Measurements from ENCODE around the gene UNC5B. TPM values are rescaled to one million over a fixed set of nuclear protein-coding genes. Genes with fewer than 3 reads are reported as not detected.
"Not testable (repeated sequence)": the region's sequence is repeated elsewhere in the genome, so short reads cannot be mapped to it uniquely, and the experiment has no call there.

UNC5B gene
- total and polyA plus RNA-seq, 4 donors: 2.9 to 13.0 (median 8.5) TPM

DNA sequence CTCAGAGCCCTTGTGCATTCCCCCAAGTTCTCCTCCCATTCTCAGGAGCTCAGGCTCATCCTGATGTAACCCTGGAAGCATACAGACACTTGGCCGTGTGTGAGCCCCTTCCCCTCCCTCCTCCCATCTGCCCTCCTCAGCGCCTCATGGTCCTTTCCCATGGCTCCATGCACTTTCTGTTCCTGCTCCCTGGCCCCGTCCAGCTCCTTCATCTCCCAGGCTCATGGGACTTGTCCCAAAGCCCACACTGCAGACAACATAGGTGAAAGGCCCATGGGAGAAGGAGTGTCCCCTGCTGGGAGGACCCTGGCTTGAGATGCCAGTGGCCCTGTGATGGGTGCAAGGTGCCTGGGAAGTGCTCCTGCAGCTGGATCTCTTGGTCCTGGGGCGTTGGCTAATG, 82.5 kb downstream of the UNC5B start:
- H3K36me3 ChIP-seq (ENCODE audit: control insufficient read depth in 1 of 2, insufficient read depth in 2 of 2, low read length in 1 of 2): no peaks in the 10 kb centered on the region
- H3K4me1 ChIP-seq (ENCODE audit: control insufficient read depth in 1 of 2, insufficient read depth in 2 of 2, low read length in 2 of 2): no peaks in the 10 kb centered on the region
- WGBS, 2 donors: 88 to 91% methylated on average over 3 to 4 of the region's 4 CpGs
- no peak for DNase-seq
- H3K9me3 ChIP-seq (ENCODE audit: control insufficient read depth, low read length): no peaks in the 10 kb centered on the region
- intact Hi-C loops (cut with DNase I): no loop called here
- no peak overlapping the region for H3K27ac ChIP-seq (ENCODE audit: low read depth in 1 of 2, low read length in 2 of 2)
- H3K4me3 ChIP-seq (ENCODE audit: low read length in 2 of 2): no peak overlapping the region
- H3K27me3 ChIP-seq (ENCODE audit: control insufficient read depth in 1 of 2, insufficient read depth in 2 of 2, low read length in 1 of 2): no peaks in the 10 kb centered on the region
- no peak for ATAC-seq (ENCODE audit: low FRiP score)

DNA sequence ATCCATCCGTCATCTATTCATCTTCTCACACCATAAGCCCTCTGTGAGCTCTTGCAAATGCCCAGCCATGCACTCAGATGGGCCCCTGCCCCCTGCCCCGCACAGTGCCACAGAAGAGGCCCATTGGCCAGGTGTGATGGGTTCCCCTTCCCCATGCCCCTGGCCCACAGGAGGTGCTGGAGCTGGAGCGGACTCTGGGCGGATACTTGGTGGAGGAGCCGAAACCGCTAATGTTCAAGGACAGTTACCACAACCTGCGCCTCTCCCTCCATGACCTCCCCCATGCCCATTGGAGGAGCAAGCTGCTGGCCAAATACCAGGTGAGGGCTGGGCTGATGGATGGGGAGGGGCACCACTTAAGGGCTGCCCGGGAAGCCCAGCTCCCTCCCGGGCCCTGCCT, 83.3 kb downstream of the UNC5B start:
- Histone ChIP-seq H3K27ac (ENCODE audit: low read depth in 1 of 2, low read length in 2 of 2) (no peak overlapping the region), H3K36me3 (ENCODE audit: control insufficient read depth in 1 of 2, insufficient read depth in 2 of 2, low read length in 1 of 2) (no peaks in the 10 kb centered on the region), H3K4me3 (ENCODE audit: low read length in 2 of 2) (no peak overlapping the region), H3K27me3 (ENCODE audit: control insufficient read depth in 1 of 2, insufficient read depth in 2 of 2, low read length in 1 of 2) (no peaks in the 10 kb centered on the region), H3K9me3 (ENCODE audit: control insufficient read depth, low read length) (no peaks in the 10 kb centered on the region), H3K4me1 (ENCODE audit: control insufficient read depth in 1 of 2, insufficient read depth in 2 of 2, low read length in 2 of 2) (no peaks in the 10 kb centered on the region)
- ATAC-seq (ENCODE audit: low FRiP score): no peak
- intact Hi-C loops (cut with DNase I): no loop called here
- 95 to 98% methylated on average over 7 to 9 of the region's 9 CpGs for WGBS, 2 donors
- no peak for DNase-seq

DNA sequence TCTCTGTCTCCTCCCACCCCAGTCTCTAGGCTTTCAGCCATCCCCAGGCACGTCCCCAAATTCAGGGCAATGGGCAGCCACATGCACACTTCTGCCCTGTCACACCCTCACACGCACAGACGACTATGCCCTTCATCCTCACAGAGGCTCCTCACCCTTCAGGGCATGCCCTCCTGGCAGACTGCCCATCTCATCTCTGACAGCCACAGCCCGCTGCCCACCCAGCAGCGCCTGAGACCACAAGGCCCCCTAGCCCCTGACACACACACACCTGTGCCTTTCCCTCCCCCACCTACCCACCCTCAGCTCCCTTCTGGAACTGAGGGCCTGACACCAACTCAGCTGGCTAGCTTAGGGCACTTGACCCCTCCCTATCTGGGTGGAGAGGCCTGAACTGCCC, 83.7 kb downstream of the UNC5B start:
- no peak for DNase-seq
- H3K4me1 ChIP-seq (ENCODE audit: control insufficient read depth in 1 of 2, insufficient read depth in 2 of 2, low read length in 2 of 2): no peaks in the 10 kb centered on the region
- H3K36me3 ChIP-seq (ENCODE audit: control insufficient read depth in 1 of 2, insufficient read depth in 2 of 2, low read length in 1 of 2): no peaks in the 10 kb centered on the region

DNA sequence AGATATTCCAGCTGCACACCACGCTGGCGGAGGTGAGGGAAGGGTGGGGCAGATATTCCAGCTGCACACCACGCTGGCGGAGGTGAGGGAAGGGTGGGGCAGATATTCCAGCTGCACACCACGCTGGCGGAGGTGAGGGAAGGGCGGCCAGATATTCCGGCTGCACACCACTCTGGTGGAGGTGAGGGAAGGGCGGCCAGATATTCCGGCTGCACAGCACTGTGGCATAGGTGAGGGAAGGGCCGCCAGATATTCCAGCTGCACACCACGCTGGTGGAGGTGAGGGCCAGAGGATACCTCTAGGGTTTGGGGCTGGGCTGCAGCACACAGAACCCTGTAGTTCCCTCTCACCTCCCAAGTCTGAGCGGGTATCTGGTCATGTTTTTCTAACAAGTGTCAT, 84.4 kb downstream of the UNC5B start:
- DNase-seq; H3K9me3 ChIP-seq (ENCODE audit: control insufficient read depth, low read length); ATAC-seq (ENCODE audit: low FRiP score); H3K4me3 ChIP-seq (ENCODE audit: low read length in 2 of 2); H3K27ac ChIP-seq (ENCODE audit: low read depth in 1 of 2, low read length in 2 of 2); H3K27me3 ChIP-seq (ENCODE audit: control insufficient read depth in 1 of 2, insufficient read depth in 2 of 2, low read length in 1 of 2); H3K4me1 ChIP-seq (ENCODE audit: control insufficient read depth in 1 of 2, insufficient read depth in 2 of 2, low read length in 2 of 2); intact Hi-C loops (cut with DNase I); H3K36me3 ChIP-seq (ENCODE audit: control insufficient read depth in 1 of 2, insufficient read depth in 2 of 2, low read length in 1 of 2): not testable (repeated sequence)
- 93 to 96% methylated on average over 13 of the region's 13 CpGs for WGBS, 2 donors

More for the DNA sequence above, 83.7 kb downstream of the UNC5B start:
- Histone ChIP-seq H3K27me3 (ENCODE audit: control insufficient read depth in 1 of 2, insufficient read depth in 2 of 2, low read length in 1 of 2) (no peaks in the 10 kb centered on the region), H3K4me3 (ENCODE audit: low read length in 2 of 2) (no peak overlapping the region), H3K27ac (ENCODE audit: low read depth in 1 of 2, low read length in 2 of 2) (no peak overlapping the region), H3K9me3 (ENCODE audit: control insufficient read depth, low read length) (no peaks in the 10 kb centered on the region)
- ATAC-seq (ENCODE audit: low FRiP score): no peak
- WGBS, 2 donors: 69 to 81% methylated on average over 5 of the region's 5 CpGs
- intact Hi-C loops (cut with DNase I): no loop called here

GRCh38 chr10:71297343-71297742, 85.0 kb downstream of the UNC5B start:
- DNase-seq (no peak), ATAC-seq (ENCODE audit: low FRiP score) (no peak)
- Histone ChIP-seq H3K36me3 (ENCODE audit: control insufficient read depth in 1 of 2, insufficient read depth in 2 of 2, low read length in 1 of 2) (no peaks in the 10 kb centered on the region), H3K4me3 (ENCODE audit: low read length in 2 of 2) (no peak overlapping the region), H3K9me3 (ENCODE audit: control insufficient read depth, low read length) (no peaks in the 10 kb centered on the region), H3K4me1 (ENCODE audit: control insufficient read depth in 1 of 2, insufficient read depth in 2 of 2, low read length in 2 of 2) (no peaks in the 10 kb centered on the region), H3K27ac (ENCODE audit: low read depth in 1 of 2, low read length in 2 of 2) (no peak overlapping the region), H3K27me3 (ENCODE audit: control insufficient read depth in 1 of 2, insufficient read depth in 2 of 2, low read length in 1 of 2) (no peaks in the 10 kb centered on the region)
- 91 to 100% methylated on average over 3 of the region's 3 CpGs for WGBS, 2 donors
- intact Hi-C loops (cut with DNase I): no loop called here

GRCh38 chr10:71299071-71299785, 86.9 kb downstream of the UNC5B start:
- Histone ChIP-seq H3K9me3 (ENCODE audit: control insufficient read depth, low read length) (no peaks in the 10 kb centered on the region), H3K36me3 (ENCODE audit: control insufficient read depth in 1 of 2, insufficient read depth in 2 of 2, low read length in 1 of 2) (no peaks in the 10 kb centered on the region), H3K4me1 (ENCODE audit: control insufficient read depth in 1 of 2, insufficient read depth in 2 of 2, low read length in 2 of 2) (no peaks in the 10 kb centered on the region), H3K27ac (ENCODE audit: low read depth in 1 of 2, low read length in 2 of 2) (no peak overlapping the region), H3K27me3 (ENCODE audit: control insufficient read depth in 1 of 2, insufficient read depth in 2 of 2, low read length in 1 of 2) (no peaks in the 10 kb centered on the region), H3K4me3 (ENCODE audit: low read length in 2 of 2) (no peak overlapping the region)
- DNase-seq (no peak), ATAC-seq (ENCODE audit: low FRiP score) (no peak)
- intact Hi-C loops (cut with DNase I): no loop called here
- 88 to 89% methylated on average over 13 to 14 of the region's 14 CpGs for WGBS, 2 donors

DNA sequence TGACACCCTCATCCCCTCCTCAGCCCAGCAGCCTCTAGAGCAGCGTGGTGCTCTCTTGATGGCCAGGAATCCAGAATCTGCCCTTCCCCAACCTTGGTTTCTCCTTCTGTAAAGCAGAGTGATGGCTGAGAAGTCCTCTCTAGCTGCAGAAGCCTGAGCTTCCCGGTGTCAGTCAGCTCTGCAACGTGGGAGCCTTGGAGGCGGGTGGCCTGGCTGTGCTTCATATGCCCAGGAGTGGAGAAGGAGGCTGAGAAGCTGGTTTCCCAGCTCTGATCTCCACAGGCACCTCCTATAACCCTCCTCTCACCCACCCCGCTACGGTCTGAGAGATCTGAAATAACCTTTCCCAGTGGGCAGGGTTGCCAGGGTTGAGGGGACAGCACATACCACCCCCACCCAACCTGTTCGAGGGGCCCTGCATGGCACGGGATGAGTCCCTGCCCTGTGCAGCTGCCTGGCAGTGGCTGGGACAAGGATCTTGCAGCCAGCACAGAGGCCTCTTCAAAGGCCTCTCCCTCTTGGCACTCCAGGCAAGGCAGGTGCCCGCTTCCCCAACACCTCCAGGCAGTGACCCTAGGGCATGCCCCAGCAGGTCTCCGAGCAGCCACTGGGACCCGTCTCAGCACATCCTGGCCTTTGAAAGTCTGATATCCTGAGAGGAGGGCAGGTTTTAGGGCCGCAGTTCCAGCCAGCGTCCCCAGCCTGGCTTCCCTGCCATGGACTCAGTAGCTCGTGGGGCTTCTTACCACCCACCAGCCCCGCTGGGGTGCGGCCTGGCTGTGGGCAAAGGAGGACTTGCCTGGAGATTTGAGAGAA, 88.4 kb downstream of the UNC5B start:
- DNase-seq (no peak), ATAC-seq (ENCODE audit: low FRiP score) (no peak)
- Histone ChIP-seq H3K9me3 (ENCODE audit: control insufficient read depth, low read length) (no peaks in the 10 kb centered on the region), H3K27ac (ENCODE audit: low read depth in 1 of 2, low read length in 2 of 2) (no peak overlapping the region), H3K4me1 (ENCODE audit: control insufficient read depth in 1 of 2, insufficient read depth in 2 of 2, low read length in 2 of 2) (no peaks in the 10 kb centered on the region), H3K27me3 (ENCODE audit: control insufficient read depth in 1 of 2, insufficient read depth in 2 of 2, low read length in 1 of 2) (no peaks in the 10 kb centered on the region), H3K36me3 (ENCODE audit: control insufficient read depth in 1 of 2, insufficient read depth in 2 of 2, low read length in 1 of 2) (no peaks in the 10 kb centered on the region), H3K4me3 (ENCODE audit: low read length in 2 of 2) (no peak overlapping the region)
- intact Hi-C loops (cut with DNase I): no loop called here
- WGBS, 2 donors: 91% methylated on average over 16 of the region's 16 CpGs

DNA sequence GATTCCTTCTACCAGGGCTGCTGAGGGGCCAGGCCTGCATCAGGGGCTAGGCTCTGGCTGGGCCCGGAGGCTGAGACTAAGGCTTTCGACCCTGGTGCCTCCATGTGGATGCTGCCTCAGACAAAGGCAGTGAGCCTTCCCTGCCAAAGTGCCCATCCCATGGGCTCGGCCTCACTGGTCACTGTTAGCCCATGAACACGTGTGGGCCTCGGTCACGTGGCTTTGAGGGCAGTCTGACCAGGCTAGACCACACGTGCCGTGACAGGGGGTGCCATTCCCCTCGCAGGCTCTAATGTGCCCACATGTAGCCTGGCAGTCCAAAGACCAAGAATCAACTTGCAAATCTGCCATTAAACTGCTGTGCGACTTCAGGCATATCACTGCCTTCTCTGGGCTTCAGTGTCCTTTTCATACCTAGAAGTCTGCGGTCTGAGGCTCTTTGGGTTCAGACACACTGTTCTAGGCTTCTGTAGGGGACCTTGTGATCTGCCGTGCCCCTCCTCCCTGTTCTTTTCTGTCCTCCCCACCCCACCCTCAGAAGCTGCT, 89.1 kb downstream of the UNC5B start:
- no peaks in the 10 kb centered on the region for H3K27me3 ChIP-seq (ENCODE audit: control insufficient read depth in 1 of 2, insufficient read depth in 2 of 2, low read length in 1 of 2)
- ATAC-seq (ENCODE audit: low FRiP score): no peak
- intact Hi-C loops (cut with DNase I): no loop called here
- no peak overlapping the region for H3K27ac ChIP-seq (ENCODE audit: low read depth in 1 of 2, low read length in 2 of 2)
- H3K4me1 ChIP-seq (ENCODE audit: control insufficient read depth in 1 of 2, insufficient read depth in 2 of 2, low read length in 2 of 2): no peaks in the 10 kb centered on the region
- H3K9me3 ChIP-seq (ENCODE audit: control insufficient read depth, low read length): no peaks in the 10 kb centered on the region
- H3K36me3 ChIP-seq (ENCODE audit: control insufficient read depth in 1 of 2, insufficient read depth in 2 of 2, low read length in 1 of 2): no peaks in the 10 kb centered on the region
- H3K4me3 ChIP-seq (ENCODE audit: low read length in 2 of 2): no peak overlapping the region
- DNase-seq: no peak
- 91 to 92% methylated on average over 12 of the region's 12 CpGs for WGBS, 2 donors

- no peak overlapping the region for H3K27ac ChIP-seq (ENCODE audit: low read depth in 1 of 2, low read length in 2 of 2)
- WGBS, 2 donors: 70 to 79% methylated on average over 4 of the region's 4 CpGs
- intact Hi-C loops (cut with DNase I): no loop called here
Measured at GRCh38 chr10:71302451-71302850, 90.1 kb downstream of the UNC5B start.

More at GRCh38 chr10:71302451-71302850, 90.1 kb downstream of the UNC5B start:
- Histone ChIP-seq H3K4me3 (ENCODE audit: low read length in 2 of 2) (no peak overlapping the region), H3K36me3 (ENCODE audit: control insufficient read depth in 1 of 2, insufficient read depth in 2 of 2, low read length in 1 of 2) (no peaks in the 10 kb centered on the region), H3K27me3 (ENCODE audit: control insufficient read depth in 1 of 2, insufficient read depth in 2 of 2, low read length in 1 of 2) (no peaks in the 10 kb centered on the region), H3K9me3 (ENCODE audit: control insufficient read depth, low read length) (no peaks in the 10 kb centered on the region), H3K4me1 (ENCODE audit: control insufficient read depth in 1 of 2, insufficient read depth in 2 of 2, low read length in 2 of 2) (no peaks in the 10 kb centered on the region)
- ATAC-seq (ENCODE audit: low FRiP score): no peak
- DNase-seq: no peak
